Astrocyte (in vitro differentiated cells and primary cell): ENCODE data around the gene SORL1. TPM values are rescaled to one million over a fixed set of nuclear protein-coding genes. Genes with fewer than 3 reads are reported as not detected.
A peak's percentile ranks its signal among the peaks of the same experiment; 100 is the strongest.

Experiments used
- DNase-seq: peaks from one replicate; pipeline ENCODE4 v3.0.0-alpha.2; 2010; ENCODE audit warnings: low read depth
- FAIRE-seq: peaks from 2 replicates; lab custom pipeline; 2011; peaks lifted over from hg19 to GRCh38; lab: Jason Lieb, UNC
- H2AFZ ChIP-seq: 2 replicates; pipeline ENCODE4 v1.6.0; 2012; ENCODE audit warnings: low read depth, low read length, inconsistent platforms
- H3K27ac ChIP-seq: 2 replicates; pipeline ENCODE4 v1.5.1; 2011; ENCODE audit warnings: low read depth, low read length, inconsistent platforms
- H3K27me3 ChIP-seq: 2 replicates; pipeline ENCODE4 v1.6.0; 2011; ENCODE audit warnings: low read length, inconsistent platforms; ENCODE audit not compliant: insufficient read depth
- H3K36me3 ChIP-seq: 2 replicates; pipeline ENCODE4 v1.5.1; 2011; ENCODE audit warnings: low read length, inconsistent platforms; ENCODE audit not compliant: insufficient read depth
- H3K4me1 ChIP-seq: 2 replicates; pipeline ENCODE4 v1.5.1; 2011; ENCODE audit warnings: low read length, inconsistent platforms; ENCODE audit not compliant: insufficient read depth
- H3K4me2 ChIP-seq: 2 replicates; pipeline ENCODE4 v1.6.0; 2012; ENCODE audit warnings: low read length, inconsistent platforms
- H3K4me3 ChIP-seq: 2 replicates; pipeline ENCODE4 v1.5.1; 2011; ENCODE audit warnings: low read depth, mild to moderate bottlenecking, low read length, inconsistent platforms; ENCODE audit not compliant: insufficient read depth
- H3K79me2 ChIP-seq: 2 replicates; pipeline ENCODE4 v1.6.0; 2012; ENCODE audit warnings: mild to moderate bottlenecking, low read length, inconsistent platforms; ENCODE audit not compliant: insufficient read depth
- H3K9ac ChIP-seq: 2 replicates; pipeline ENCODE4 v1.6.0; 2012; ENCODE audit warnings: mild to moderate bottlenecking, low read length, inconsistent platforms
- H3K9me3 ChIP-seq: 2 replicates; pipeline ENCODE4 v1.5.1; 2012; ENCODE audit warnings: low read depth, mild to moderate bottlenecking, low read length, inconsistent platforms; ENCODE audit not compliant: insufficient read depth
- H4K20me1 ChIP-seq: 2 replicates; pipeline ENCODE4 v1.6.0; 2012; ENCODE audit warnings: low read length, inconsistent platforms; ENCODE audit not compliant: insufficient read depth
- H3K27ac Mint-ChIP-seq: one replicate; pipeline ENCODE4 v1.8.0; 2021; ENCODE audit warnings: mild to moderate bottlenecking, mixed read lengths; ENCODE audit not compliant: unreplicated experiment
- H3K27me3 Mint-ChIP-seq: one replicate; pipeline ENCODE4 v1.8.0; 2021; ENCODE audit warnings: low read depth, mixed read lengths; ENCODE audit not compliant: unreplicated experiment
- H3K36me3 Mint-ChIP-seq: one replicate; pipeline ENCODE4 v1.8.0; 2021; ENCODE audit warnings: low read depth, mixed read lengths; ENCODE audit not compliant: unreplicated experiment
- H3K4me1 Mint-ChIP-seq: one replicate; pipeline ENCODE4 v1.8.0; 2021; ENCODE audit warnings: low read depth, mixed read lengths; ENCODE audit not compliant: unreplicated experiment
- H3K4me3 Mint-ChIP-seq: one replicate; pipeline ENCODE4 v1.8.0; 2021; ENCODE audit warnings: mild to moderate bottlenecking, moderate library complexity, mixed read lengths; ENCODE audit not compliant: unreplicated experiment
- H3K9me3 Mint-ChIP-seq: one replicate; pipeline ENCODE4 v1.8.0; 2021; ENCODE audit warnings: mild to moderate bottlenecking, mixed read lengths; ENCODE audit not compliant: unreplicated experiment
- EZH2 ChIP-seq: IDR thresholded peaks from 2 replicates; pipeline ENCODE4 v1.6.1; 2012; ENCODE audit warnings: mild to moderate bottlenecking, low read length, inconsistent platforms; ENCODE audit not compliant: insufficient read depth
- total RNA-seq: library from RNA; stranded (reverse); gene quantifications from 2 replicates; pipeline ENCODE4 v1.2.1, GENCODE V29; 2021
- TF ChIP-seq, protein P1 (sequence below): IDR thresholded peaks from 2 replicates; pipeline ENCODE4 v1.5.1; 2011; ENCODE audit warnings: low read depth, mild to moderate bottlenecking, inconsistent platforms, low read length, moderate library complexity; ENCODE audit not compliant: insufficient read depth

SORL1 gene
- total RNA-seq, 1 donor from 2014 or later: 4.1 TPM

DNA sequence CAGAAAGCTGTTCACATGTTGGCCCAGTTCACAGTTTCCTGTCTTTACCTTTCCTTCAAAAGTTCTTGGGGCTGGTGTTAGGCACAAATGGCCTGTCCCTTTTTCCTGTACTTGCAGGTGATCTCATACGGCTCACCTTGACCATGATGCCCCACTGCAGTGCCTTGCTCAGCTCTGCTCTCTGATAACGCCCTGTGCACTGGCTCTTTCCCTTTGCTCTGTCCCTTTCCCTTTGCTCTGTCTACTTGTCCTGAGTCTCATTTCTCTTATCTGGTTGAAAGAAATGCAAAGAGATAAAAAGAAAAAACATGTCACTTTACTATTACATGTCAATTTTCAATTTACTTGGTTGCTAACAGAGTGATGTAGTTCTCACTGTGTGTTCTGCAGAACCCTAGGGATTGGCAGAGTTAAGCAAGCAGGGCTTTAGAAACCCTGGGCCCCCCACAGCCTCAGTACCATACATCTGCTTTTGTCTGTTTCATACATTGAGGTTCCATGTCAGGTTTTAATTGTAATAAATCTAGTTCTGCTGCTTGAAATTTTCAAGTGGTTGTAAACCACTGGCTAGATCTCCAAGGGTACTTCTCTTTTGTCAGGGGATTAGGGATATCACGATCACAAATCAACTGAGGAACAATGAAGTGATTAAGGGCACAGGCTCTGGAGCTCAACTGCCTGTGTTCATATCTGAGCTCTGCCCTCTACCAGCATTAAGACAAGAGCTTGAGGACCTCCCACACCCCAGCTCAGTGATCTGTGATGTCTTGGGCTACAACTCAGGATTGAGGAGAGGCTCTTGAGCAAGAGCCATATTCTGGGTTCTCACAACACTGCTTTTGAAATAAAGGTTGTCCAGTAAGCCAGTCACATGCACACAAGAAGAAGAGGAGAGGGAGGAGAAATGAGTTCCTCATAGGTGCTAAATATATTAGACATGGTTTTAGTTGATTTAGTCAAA lies 16.3 kb upstream of the SORL1 start:
- H3K9me3 ChIP-seq: no peaks in the 10 kb centered on the region
- H4K20me1 ChIP-seq: no peaks in the 10 kb centered on the region
- FAIRE-seq (no peak), DNase-seq (no peak)
- no peak overlapping the region for H3K4me3 Mint-ChIP-seq
- no peak overlapping the region for H3K4me2 ChIP-seq
- no peaks in the 10 kb centered on the region for H3K4me1 Mint-ChIP-seq
- no peak overlapping the region for H3K9ac ChIP-seq
- H3K79me2 ChIP-seq: no peaks in the 10 kb centered on the region
- H3K27me3 ChIP-seq: peaks cover 19% of the 10 kb centered on the region
- no peaks in the 10 kb centered on the region for H3K9me3 Mint-ChIP-seq
- no peak overlapping the region for H2AFZ ChIP-seq
- TF ChIP-seq EZH2: no peak
- TF ChIP-seq, protein P1, sequence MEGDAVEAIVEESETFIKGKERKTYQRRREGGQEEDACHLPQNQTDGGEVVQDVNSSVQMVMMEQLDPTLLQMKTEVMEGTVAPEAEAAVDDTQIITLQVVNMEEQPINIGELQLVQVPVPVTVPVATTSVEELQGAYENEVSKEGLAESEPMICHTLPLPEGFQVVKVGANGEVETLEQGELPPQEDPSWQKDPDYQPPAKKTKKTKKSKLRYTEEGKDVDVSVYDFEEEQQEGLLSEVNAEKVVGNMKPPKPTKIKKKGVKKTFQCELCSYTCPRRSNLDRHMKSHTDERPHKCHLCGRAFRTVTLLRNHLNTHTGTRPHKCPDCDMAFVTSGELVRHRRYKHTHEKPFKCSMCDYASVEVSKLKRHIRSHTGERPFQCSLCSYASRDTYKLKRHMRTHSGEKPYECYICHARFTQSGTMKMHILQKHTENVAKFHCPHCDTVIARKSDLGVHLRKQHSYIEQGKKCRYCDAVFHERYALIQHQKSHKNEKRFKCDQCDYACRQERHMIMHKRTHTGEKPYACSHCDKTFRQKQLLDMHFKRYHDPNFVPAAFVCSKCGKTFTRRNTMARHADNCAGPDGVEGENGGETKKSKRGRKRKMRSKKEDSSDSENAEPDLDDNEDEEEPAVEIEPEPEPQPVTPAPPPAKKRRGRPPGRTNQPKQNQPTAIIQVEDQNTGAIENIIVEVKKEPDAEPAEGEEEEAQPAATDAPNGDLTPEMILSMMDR: no peak
- H3K36me3 Mint-ChIP-seq: no peaks in the 10 kb centered on the region
- H3K27ac ChIP-seq: no peak overlapping the region
- no peaks in the 10 kb centered on the region for H3K4me1 ChIP-seq
- peaks cover 28% of the 10 kb centered on the region for H3K27me3 Mint-ChIP-seq
- H3K4me3 ChIP-seq: no peak overlapping the region
- no peaks in the 10 kb centered on the region for H3K36me3 ChIP-seq
- H3K27ac Mint-ChIP-seq: no peak overlapping the region

DNA sequence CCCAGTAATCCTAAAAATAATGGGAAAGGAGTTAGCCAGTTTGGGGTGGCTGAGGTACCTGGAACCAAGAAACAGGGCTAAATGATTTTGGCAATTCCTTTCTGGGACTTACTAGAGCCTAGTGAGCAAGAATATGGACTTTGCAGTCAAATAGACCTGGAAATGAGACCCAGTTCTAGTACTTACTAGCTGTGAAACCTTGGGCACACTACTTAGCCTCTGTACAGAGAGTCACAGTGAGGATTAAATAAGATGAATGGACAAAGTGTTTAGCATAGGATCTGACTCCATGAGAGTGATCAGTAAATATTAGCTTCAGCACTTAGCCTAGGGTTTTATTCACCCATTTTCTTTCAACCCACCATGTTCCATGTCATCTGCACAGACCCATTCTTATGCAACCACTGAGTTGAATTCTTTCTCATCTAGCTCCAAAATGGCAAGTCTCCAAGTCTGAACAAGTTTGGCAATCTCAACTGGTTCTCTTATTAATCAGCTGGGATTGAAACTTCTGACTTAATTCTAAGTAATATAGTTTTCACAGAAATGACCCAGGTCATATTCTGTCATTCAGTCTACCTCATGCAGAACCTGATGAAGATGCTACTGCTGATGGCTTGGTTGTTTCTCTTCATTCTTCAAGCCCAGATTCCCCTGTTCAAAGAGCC lies 15.0 kb upstream of the SORL1 start:
- H3K27ac Mint-ChIP-seq: no peak overlapping the region
- no peaks in the 10 kb centered on the region for H3K9me3 Mint-ChIP-seq
- Histone ChIP-seq H3K27ac (no peak overlapping the region), H3K4me2 (no peak overlapping the region), H4K20me1 (no peaks in the 10 kb centered on the region), H3K4me3 (no peak overlapping the region), H2AFZ (no peak overlapping the region), H3K9ac (no peak overlapping the region), H3K27me3 (peaks cover 19% of the 10 kb centered on the region), H3K4me1 (no peaks in the 10 kb centered on the region), H3K36me3 (no peaks in the 10 kb centered on the region), H3K9me3 (no peaks in the 10 kb centered on the region), H3K79me2 (no peaks in the 10 kb centered on the region)
- no peak overlapping the region for H3K4me3 Mint-ChIP-seq
- DNase-seq (peak; percentile 26), FAIRE-seq (no peak)
- H3K4me1 Mint-ChIP-seq: no peaks in the 10 kb centered on the region
- peaks cover 21% of the 10 kb centered on the region for H3K27me3 Mint-ChIP-seq
- TF ChIP-seq, protein P1: no peak
- TF ChIP-seq EZH2: no peak
- H3K36me3 Mint-ChIP-seq: no peaks in the 10 kb centered on the region
